GM12801 (cell line): ENCODE data around the gene ZFYVE21.

Experiments used
- CTCF ChIP-seq: IDR thresholded peaks from one replicate; pipeline ENCODE4 v1.5.1; 2011; ENCODE audit warnings: control low read depth; ENCODE audit not compliant: insufficient read length; ENCODE audit errors: extremely low read depth

The ZFYVE21 gene

GRCh38 chr14:103753774-103754173 is 38.2 kb downstream of the ZFYVE21 start:
- TF ChIP-seq CTCF, result no peak

- no peak for TF ChIP-seq CTCF
Observed at GRCh38 chr14:103755060-103755459, 39.5 kb downstream of the ZFYVE21 start.

- TF ChIP-seq CTCF, result no peak
Observed at GRCh38 chr14:103758059-103758776, 42.6 kb downstream of the ZFYVE21 start.

GRCh38 chr14:103762036-103762435 is 46.4 kb downstream of the ZFYVE21 start:
- TF ChIP-seq CTCF, result no peak

GRCh38 chr14:103762541-103762940 is 46.9 kb downstream of the ZFYVE21 start:
- TF ChIP-seq CTCF, result no peak

GRCh38 chr14:103763730-103764488 is 48.3 kb downstream of the ZFYVE21 start:
- TF ChIP-seq CTCF, result no peak

GRCh38 chr14:103765526-103765925 is 49.9 kb downstream of the ZFYVE21 start:
- TF ChIP-seq CTCF, result no peak
